Stimulated activated CD4-positive, alpha-beta T cell treated with anti-CD3 and anti-CD28 coated beads, Interleukin-12 subunit alpha, Interleukin-12 subunit beta, amount 100 ng/mL, for 48 hours (primary cell): ENCODE measurements around the gene ARHGEF19.
"Not testable (repeated sequence)": the region's sequence is repeated elsewhere in the genome, so short reads cannot be mapped to it uniquely, and the experiment has no call there.

Source experiments
- DNase-seq, 3 donors: peaks; one replicate each; pipeline ENCODE4 v3.0.0-alpha.2; 2020; ENCODE audit warnings: low read depth in 2 of 3, low spot score in 1 of 3

ARHGEF19 gene

DNA sequence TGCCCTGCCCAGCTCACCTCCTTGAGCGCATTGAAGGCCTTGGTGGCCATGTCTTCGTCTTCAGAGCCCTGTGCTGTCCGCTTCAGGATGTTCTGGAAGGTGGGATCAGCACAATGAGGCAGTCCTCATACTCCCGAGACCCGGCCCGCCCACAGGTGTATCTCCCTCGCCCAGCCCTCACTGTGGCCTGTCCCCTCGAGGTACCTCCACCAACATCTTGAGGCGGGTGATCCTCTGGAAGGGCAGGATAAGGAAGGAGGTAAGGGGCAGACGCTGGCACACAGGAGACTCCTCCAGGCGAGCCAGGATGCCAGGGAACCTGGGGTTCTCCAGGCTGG lies 7.1 kb downstream of the ARHGEF19 start:
- DNase-seq = no peak

DNA sequence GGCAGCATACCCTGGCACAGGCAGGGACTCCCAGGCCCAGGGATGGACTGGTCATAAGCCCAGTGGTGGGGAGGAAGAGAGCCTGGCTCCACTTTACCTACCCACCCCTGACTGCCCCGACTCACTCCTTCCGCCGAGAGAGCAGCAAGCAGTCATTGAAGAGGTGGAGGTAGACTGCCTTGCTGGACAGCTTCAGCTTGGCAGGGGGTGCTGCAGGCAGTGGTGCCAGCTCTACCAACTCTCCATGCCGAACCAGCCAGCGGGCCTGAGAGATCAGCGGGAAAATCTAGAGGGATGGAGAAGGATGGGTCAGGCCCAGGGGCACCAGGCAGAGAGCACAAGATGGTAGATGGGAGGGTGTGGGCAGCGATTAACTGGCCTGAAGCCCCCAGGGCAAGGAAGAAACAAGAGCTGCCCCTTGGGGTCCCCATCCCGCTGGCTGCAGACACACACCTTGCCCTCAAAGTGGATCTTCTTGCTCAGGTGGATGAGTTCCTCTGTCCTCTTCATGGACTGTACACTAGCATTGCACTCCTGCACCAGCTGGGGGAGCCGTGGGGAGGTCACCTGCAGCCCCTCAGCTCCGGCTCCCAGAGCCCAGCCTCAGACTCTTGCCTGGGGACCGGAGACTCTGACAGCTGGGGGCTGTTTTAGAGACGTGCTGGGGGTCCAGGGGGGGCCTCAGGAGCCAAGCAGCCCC lies 7.7 kb downstream of the ARHGEF19 start:
- DNase-seq = no peak

DNA sequence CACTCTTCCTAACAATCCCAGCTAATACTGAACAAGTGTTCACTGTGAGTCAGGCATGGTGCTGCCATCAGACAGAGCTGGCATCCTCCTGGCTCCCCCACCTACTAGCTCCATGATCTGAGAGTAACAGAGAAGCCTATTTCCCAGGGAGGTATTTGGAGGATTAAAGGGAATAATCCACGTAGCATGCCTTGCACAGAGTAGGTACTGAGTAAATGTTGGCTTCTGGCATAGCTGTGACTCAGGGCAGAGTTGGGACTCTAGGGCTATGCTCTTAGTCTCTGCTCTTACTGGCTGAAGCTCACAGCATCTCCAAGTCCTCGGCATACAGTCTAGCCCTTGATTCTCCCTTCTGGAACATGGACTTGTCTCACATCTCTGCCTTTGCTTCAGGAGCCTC lies 8.2 kb downstream of the ARHGEF19 start:
- no peak for DNase-seq

DNA sequence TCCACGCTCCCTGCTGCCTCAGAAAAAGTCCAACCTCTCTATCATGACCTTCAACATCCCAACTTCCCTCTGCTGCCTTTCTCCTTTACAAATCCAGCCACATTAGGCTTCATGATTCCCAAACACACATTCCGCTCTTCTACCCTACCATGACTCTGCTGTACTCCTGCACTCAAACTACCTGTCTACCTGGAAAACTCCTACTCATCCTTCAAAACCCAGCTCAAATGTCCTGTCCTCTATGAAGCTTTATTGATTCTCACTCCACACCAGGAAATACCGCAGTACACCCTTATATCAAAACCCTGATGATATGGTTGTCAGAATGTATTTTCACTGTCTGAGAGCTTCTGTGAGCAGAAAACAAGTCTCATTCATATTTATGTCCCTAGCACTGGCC lies 8.9 kb downstream of the ARHGEF19 start:
- DNase-seq = no peak

DNA sequence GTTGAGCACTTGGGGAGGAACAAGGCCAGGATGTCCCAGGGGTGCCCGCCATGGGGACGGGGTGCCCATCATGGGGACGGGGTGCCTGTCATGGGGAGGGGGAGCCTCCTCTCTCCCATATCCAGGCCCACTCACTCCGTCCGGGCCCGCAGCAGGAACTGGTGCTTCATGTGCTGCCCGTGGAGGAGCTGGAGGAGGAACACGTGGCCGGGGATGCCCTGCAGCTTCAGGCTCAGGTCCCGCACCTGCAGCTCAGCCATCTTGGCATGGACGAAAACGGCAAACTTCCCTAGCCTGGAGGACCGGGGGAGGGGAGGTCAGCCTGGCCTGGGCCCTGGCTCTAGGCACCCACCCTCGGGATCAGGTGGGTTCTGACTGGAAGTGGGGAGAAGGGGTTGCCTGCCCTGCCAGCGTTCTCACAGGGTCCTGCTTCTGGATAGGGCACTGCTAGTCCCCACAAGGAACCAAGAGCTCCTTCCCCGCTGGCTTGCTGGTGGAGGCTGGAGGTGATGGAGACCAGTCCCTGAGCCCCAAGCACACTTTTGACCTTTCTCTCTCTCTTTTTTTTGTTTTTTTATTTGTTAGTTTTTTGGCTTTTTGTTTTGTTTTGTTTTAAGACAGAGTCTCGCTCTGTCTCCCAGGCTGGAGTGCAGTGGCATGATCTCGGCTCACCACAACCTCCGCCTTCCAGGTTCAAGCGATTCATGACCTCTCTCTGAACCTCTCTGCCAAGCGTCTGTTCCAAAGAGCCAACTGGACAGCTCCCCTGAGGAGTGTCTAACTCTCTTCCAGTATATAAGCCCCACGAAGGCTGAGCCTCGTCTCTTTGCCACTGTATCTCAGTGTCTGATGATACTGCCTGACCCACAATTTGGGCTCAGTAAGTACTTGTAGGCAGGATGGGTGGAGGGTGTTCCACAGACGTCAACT lies 9.9 kb downstream of the ARHGEF19 start:
- no peak for DNase-seq

DNA sequence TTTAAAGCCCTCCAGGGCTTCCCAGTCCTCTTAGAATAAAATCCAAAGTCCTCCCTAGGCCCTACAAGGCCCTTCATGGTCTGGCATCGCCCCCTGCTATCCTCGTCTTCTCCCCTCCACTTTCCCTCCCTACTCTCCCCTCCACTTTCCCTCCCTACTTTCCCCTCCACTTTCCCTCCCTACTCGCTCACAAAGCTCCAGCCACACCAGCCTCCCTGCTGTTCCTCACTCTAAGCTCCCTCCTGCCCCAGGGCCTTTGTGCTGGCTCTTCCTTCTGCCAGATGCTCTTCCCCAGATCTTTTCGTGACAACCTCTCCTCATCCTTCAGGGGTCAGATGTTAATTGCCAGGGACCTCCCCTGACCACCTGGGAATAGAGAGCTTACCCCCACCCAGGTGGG lies 12.8 kb downstream of the ARHGEF19 start:
- no peak for DNase-seq

DNA sequence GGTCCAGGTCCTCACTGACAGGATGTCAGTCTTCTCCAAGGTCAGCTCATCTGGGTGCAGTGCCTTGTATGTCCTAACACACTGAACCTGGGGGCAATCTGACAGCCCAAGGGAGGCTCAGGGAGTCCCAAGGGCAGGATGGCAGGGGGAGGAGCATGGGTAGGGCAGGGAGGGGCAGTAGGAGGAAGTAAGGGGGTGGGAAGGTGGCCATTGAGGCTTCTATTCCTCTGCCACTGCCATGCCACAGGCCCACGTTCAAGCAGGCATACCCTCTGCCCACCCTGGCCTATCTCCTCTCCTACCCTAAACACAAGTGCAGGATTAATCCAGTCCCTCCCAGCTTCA lies 13.3 kb downstream of the ARHGEF19 start:
- no peak for DNase-seq

DNA sequence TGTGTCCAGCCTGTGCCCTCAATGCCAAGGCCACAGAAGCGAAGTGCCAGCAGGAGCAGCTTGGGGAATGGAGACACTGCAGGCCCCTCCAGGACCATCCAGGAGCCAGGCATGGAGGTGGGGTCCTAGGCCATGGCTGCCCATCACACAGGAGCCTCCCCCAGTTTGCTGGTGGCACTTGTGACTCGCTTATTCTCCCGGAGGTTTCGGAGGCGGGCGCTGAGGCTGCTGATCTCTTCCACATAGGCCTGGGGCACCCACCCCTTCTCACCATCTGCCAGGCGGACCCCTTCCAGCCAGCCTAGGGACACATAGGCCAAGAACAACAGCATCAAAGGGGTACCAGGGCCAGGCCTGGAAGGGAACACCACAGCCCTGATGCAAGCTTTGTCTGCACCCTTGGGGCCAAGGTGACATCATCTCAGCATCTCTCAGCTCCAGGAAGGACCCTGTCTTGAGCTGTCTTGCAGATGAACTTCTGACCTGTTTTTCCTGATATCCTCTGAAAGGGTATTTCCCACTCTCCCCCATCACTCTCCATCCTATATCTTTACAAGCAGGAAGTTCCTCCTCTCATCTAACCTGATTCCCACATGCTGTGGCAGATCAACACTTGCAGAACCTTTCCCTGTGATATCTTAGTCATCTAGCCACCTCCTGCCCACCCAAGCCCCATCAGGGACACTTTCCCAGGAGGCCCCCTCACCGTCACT lies 13.9 kb downstream of the ARHGEF19 start:
- DNase-seq = no peak

DNA sequence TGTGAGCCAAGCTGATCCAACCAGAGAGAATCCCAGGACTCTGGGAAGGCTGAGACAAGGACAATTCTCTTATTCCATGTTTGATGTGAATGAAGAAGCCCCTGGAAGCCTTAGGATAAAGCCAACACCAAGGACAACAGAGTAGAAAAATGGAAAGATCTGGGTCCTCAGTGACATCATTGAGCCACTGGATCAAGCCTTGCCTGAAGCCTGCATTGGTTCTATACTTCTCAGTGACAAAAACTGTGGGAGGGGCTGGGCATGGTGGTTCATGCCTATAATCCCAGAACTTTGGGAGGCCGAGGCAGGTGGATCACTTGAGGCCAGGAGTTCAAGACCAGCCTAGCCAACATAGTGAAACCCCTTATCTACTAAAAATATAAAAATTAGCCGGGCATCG lies 15.6 kb downstream of the ARHGEF19 start:
- DNase-seq = no peak

DNA sequence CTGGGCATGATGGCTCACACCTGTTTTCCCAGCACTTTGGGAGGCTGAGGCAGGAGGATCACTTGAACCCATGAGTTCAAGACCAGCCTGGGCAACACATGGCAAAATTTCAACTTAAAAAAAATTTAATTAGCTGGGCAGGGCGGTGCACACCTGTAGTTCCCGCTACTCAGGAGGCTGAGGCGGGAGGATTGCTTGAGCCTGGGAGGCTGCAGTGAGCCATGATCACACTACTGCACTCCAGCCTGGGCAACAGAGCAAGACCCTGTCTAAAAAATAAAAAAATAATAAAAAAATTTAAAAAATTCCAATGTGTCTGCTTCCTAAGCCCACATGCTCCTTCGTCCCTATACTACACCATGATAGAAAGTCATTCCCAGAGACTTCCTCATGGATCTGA lies 16.3 kb downstream of the ARHGEF19 start:
- DNase-seq = not testable (repeated sequence)

DNA sequence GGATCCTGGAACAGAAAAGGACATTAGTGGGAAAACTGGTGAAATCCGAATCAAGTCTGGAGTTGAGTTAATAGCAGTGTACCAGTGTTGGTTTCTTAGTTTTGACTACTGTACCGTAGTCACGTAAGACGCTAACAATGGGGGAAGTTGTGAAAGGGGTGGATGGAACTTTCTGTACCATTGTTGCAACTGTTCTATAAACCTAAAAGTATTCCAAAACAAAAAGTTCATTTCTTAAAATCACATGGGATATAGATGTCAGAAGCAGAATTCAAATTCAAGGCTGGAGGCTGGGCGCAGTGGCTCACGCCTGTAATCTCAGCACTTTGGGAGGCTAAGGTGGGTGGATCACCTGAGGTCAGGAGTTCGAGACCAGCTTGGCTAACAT lies 16.9 kb downstream of the ARHGEF19 start:
- no peak for DNase-seq

DNA sequence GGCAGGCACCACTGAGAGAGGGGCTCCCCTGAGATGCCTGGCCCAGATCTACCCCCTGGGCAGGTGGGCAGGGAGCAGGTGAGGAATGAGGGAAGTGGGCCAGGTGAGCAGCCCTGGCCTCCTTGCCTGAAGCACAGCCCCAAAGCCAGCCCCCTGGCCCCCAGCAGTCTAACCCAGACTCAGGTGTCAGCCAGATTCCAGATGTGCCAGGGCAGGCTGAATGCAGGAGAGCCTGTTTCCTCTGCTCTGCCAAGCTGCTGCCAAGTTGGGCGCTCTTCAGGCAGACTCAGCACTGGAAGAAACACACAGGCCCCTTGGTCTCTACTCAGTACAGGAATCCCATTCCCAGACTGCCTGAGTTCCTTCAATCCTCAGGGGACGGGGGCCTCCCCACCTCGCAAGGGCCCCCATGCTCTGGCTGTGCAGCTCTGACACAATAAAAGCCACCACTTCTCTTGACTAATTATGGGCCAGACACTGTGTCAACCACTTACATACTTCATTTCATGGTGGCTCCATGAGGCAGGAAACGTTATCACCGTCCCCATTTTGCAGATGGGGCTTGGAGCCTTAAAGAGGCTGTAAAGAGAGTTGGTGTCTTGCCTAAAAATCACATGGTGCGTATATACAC lies 20.4 kb downstream of the ARHGEF19 start:
- DNase-seq = no peak

DNA sequence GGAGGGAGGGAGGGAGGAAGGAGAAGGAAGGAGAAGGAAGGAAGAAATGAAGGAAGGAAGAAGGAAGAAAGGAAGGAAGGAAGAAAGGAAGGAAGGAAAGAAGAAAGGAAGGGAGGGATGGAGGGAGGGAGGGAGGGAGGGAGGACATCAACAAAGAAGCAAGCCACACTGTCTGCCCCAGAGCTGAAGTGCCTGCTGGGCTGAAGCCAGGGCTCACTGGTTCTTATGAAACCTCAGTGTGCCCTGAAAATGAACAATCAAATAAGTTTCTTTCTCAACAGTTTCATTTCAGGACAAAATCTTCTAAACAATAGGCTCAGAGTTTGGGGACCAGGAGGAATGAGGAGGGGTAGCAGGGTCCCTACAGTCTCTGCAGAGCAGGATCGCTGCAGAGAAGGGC lies 21.1 kb downstream of the ARHGEF19 start:
- no peak for DNase-seq

DNA sequence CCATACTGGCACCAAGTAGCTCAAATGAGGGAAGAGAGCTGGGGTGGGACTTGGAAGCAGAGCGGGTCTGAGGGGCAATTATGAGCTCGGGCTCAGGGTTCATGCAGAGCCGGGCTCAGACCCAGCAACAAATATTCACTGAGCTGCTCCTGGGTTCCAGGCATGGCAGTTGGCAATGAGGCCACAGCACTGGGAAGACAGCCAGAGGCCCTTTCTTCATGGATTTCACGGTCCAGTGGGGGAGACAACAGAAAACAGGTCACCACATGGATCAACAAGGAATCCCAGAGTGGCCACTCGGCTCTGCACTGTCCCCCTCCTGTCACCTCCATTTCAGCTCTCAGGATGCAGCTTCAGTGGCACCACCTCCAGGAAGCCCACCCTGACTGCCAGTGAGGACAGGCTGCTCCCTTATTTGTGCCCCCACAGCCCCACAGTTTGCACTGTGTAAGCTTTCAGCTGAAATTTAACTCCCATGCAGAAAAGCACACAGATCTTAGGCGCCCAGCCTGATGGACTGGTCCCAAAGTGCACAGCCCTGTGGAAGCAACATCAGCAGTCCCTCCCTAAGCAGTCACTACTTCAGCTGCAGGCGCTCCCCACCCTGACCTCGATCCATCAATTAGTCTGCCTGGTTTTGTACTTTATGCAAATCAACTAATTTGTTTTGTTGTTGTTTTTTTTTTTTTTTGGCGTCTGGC lies 22.4 kb downstream of the ARHGEF19 start:
- no peak for DNase-seq

DNA sequence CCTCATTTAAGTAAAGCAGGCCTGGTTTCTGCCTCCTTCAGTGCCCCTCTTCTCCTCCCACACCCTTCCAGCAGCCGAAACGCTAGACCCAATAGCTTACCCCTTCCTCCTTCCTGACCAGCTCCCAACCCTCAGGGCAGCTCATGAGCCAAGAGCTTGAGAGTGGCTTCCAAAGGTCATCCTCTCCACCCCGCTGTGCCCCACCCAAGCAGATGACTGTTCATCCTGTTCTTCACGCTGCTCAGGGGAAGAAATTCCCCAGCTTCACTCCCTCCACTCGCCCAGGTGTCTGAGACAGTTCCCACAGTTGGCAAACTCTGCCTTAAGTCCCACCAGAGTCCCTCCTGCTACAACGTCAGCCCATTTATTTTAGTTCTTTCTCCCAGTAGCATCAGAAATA lies 23.4 kb downstream of the ARHGEF19 start:
- no peak for DNase-seq

DNA sequence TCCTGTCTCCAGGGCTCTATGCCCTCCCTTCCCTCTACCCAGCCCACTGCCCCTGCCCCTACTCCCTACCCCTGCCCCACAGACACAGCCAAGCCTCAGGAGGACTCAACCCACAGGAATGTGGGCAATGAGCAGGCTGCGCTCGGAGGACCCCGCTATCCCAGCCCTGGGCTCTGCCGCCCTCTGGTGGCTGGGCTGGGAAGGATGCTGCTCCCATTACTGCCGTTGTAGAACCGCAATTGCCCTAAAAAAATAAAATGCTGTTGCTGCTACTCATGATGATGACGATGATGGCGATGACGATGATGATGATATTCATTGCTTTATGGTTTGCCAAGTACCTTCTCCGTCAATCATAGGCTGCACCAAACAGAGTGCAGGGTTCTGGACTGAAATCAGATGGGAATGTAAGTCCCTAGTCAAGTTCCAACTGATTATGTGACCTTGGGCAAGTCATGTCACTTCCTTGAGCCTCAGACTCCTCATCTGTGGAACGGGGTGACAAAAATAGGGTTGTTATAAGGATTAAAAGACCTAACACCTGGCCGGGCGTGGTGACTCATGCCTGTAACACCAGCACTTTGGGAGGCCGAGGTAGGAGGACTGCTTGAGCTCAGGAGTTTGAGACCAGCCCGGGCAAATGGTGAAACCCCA lies 24.6 kb downstream of the ARHGEF19 start:
- peak; percentile 51 to 74 (median 62) for DNase-seq

DNA sequence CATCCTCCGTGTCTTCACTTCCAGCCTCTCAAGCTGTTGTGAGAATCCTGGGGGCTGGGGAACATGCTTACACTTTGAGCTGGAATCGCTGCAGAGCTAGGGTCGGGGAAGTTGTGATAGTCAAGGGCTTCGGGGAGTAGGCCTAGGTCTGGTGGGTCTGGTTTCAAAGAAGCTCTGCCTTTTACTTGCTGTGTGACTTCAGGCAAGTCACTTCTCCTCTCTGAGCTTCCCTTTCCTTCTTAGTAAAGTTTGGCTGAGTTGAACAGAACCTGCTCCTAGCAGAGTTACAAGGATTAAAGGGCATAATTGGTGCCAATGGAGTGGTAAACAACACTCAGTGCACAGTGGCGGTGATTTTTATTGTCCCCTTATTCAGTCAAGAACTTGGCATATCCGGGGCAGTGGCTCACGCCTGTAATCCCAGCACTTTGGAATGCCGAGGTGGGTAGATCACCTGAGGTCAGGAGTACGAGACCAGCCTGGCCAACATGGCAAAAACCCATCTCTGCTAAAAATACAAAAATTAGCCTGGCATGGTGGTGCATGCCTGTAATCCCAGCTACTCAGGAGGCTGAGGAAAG lies 25.7 kb downstream of the ARHGEF19 start:
- DNase-seq = no peak

DNA sequence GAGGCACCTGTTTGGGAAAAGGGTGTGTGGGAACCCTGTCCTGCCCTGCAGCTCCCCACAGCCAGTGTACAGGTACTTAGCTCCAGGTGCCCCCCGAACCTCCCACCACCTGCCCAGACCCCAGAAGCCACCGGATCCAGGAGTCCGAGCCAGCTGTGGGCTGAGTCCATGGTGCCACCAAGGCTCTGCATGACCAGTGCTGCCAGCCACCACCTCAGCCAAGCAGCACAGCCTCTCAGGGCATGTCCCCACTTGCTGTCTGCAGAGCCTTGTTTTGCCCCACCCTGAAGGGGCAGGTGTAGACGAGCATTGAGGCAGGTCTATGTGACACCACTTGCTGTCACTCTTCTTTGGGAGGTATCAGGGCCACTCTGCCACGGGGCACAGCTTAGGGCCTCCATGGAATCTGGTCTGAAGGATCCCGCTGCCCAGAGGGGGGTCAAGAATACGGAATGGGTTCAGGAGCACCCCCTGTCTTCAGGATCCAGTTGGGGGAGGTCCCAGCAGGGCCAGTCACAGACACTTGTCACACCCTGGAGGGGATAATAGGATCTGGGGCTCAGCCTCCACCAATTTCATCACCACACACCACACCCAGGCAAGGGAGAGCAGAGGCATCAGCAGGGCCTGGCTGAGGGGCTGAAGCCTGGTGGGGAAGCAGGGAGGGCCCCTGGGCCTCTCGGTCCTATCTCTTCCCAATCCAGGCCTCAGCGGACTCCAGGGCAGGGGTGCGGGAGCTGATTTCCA lies 27.7 kb downstream of the ARHGEF19 start:
- no peak for DNase-seq

DNA sequence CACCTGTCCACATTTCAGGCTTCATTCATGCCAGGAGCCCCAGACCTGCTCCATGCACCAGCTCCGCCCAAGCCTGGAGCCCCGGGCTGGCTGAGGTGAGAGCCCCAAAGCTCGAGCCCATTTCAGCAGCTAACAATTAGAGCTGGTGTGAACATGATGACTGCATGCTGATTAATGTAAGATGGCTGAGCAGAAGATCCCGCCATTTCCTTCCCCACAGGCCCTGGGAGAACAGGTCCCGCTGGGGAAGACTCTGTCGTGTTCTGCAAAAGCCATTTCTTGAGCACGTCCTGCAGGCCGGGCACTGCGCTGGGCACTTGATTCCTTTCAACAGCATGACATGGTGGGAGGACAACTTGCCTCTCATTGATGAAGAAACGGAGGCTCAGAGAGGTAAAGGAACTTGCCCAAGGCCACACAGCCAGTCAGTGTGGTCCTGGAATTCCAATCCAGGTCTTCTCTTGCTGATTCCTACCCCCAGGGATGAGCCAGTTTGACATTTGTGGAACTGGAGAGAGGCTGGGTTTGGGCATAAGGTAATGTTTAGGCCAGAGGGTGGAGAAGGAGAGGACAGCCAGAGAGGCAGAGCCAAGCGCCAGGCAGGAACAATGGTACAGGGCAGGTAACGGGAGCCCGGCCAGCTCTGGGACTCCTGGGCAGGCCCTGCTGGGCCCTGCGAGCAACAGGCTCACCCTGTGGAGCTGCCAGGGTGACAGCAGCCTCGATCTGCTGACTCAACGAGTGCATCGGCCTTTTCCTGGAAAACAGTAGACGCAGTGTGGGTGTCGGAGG lies 28.5 kb downstream of the ARHGEF19 start:
- no peak for DNase-seq
